HUDEP-2 (cell line): ENCODE results near the gene QPCT.
"Not testable (repeated sequence)": the region's sequence is repeated elsewhere in the genome, so short reads cannot be mapped to it uniquely, and the experiment has no call there.

ENCODE experiments used
- DNase-seq, 76 experiments: peaks; one replicate each; lab custom pipeline; 2025; ENCODE audit not compliant: unreplicated experiment in 76 of 76; lab: John Stamatoyannopoulos, UW

Gene QPCT

GRCh38 chr2:37389989-37390765, 45.7 kb downstream of the QPCT start:
- DNase-seq: no peak

GRCh38 chr2:37390777-37391176, 46.3 kb downstream of the QPCT start:
- no peak for DNase-seq

GRCh38 chr2:37391711-37392110, 47.3 kb downstream of the QPCT start:
- no peak for DNase-seq

- no peak for DNase-seq
These were observed 48.0 kb downstream of the QPCT start for GRCh38 chr2:37392428-37392827.

GRCh38 chr2:37394263-37394662, 49.8 kb downstream of the QPCT start:
- no peak for DNase-seq

GRCh38 chr2:37394796-37395555, 50.5 kb downstream of the QPCT start:
- no peak for DNase-seq

- no peak for DNase-seq
These were observed 52.6 kb downstream of the QPCT start for GRCh38 chr2:37396890-37397565.

GRCh38 chr2:37398990-37399389, 54.6 kb downstream of the QPCT start:
- no peak for DNase-seq

GRCh38 chr2:37400041-37400440, 55.6 kb downstream of the QPCT start:
- DNase-seq: no peak

- no peak for DNase-seq
These were observed 58.2 kb downstream of the QPCT start for GRCh38 chr2:37402636-37403035.

GRCh38 chr2:37405781-37406180, 61.4 kb downstream of the QPCT start:
- no peak for DNase-seq

GRCh38 chr2:37412231-37412630, 67.8 kb downstream of the QPCT start:
- DNase-seq: no peak

GRCh38 chr2:37413911-37414469, 69.6 kb downstream of the QPCT start:
- DNase-seq: not testable (repeated sequence)

- peak in 15 of 76 experiments; percentile 1 to 17 (median 5) for DNase-seq
These were observed 70.1 kb downstream of the QPCT start for GRCh38 chr2:37414470-37414949.

GRCh38 chr2:37415128-37415820, 70.8 kb downstream of the QPCT start:
- no peak for DNase-seq

GRCh38 chr2:37417321-37417720, 72.9 kb downstream of the QPCT start:
- DNase-seq: no peak

GRCh38 chr2:37418956-37419355, 74.5 kb downstream of the QPCT start:
- DNase-seq: no peak

GRCh38 chr2:37421686-37422085, 77.3 kb downstream of the QPCT start:
- no peak for DNase-seq

- no peak for DNase-seq
These were observed 78.4 kb downstream of the QPCT start for GRCh38 chr2:37422816-37423215.
